ENCODE data around the gene BMP2K.
A peak's percentile ranks its signal among the peaks of the same experiment; 100 is the strongest.
"Not testable (repeated sequence)": the region's sequence is repeated elsewhere in the genome, so short reads cannot be mapped to it uniquely, and the experiment has no call there.

BMP2K gene

DNA sequence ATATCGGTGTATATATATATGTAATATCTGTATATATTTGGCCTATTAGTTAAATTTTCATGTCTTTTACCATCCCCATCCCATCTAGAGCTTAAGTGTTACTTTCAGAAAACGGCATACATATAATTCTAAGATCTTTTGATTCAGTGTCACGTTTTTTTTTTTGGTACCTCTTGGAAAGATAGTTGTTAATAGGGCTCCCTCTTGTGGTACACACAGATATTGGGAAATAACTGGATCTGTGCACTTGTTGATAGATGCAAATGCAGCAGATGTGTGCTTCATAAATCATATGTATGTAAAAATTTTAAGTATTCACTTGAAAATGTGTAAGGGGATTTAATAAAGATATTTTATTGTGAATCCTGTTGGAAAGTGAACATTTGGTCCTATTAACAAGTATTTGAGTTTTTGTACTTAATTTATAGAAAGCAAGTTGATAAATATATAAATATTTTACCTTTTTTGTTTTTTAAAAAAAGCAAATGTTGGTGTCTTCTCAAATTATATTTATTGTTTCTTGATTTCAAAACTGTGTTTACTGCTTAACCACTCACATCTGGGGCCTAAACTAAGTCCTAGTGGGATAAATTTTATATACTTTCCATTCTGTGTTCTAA, 88.4 kb downstream of the BMP2K start:
- peak; percentile 27 for DNase-seq

DNA sequence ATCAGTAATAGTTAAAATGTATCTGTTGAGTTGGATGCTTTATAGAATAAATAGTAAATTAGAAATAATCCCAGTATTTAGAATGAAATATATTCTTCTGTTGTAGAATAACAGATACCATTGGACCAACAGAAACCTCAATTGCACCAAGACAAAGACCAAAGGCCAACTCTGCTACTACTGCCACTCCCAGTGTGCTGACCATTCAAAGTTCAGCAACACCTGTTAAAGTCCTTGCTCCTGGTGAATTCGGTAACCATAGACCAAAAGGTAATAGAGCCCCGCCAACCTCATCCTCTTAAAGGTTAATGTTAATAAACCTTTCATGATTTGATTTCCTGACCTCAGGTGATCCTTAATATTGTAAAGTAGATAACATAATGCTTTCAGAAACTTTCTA, 89.3 kb downstream of the BMP2K start:
- DNase-seq: no peak

DNA sequence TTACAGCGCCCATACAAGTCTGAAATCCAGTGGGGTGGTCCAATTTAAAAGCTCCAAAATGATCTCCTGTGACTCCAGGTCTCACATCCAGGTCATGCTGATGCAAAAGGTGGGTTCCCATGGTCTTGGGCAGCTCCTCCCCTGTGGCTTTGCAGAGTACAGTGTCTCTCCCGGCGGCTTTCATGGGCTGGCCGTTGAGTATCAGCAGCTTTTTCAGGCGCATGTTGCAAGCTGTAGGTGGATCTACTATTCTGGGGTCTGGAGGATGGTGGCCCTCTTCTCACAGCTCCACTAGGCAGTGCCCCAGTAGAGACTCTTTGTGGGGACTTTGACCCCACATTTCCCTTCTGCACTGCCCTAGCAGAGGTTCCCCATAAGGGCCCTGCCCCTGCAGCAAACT, 92.6 kb downstream of the BMP2K start:
- not testable (repeated sequence) for DNase-seq

DNA sequence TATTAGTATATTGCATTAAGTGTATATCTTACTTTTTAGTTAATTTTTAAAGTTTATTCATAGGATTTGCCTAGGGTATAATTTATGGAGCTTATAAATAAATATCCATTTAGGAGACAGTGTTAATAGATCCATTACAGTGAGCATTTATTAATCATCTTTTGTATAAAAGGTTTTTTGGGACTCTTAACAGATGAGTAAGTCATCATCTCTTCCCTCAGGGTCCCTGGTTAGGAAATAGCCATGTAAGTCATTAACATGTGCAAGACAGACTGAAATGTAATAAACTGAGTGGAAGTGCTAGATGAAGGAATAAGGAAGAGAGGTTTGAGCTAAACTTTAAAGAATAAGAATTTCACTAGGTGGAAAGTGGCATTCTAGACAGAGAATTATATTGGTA, 93.9 kb downstream of the BMP2K start:
- no peak for DNase-seq

DNA sequence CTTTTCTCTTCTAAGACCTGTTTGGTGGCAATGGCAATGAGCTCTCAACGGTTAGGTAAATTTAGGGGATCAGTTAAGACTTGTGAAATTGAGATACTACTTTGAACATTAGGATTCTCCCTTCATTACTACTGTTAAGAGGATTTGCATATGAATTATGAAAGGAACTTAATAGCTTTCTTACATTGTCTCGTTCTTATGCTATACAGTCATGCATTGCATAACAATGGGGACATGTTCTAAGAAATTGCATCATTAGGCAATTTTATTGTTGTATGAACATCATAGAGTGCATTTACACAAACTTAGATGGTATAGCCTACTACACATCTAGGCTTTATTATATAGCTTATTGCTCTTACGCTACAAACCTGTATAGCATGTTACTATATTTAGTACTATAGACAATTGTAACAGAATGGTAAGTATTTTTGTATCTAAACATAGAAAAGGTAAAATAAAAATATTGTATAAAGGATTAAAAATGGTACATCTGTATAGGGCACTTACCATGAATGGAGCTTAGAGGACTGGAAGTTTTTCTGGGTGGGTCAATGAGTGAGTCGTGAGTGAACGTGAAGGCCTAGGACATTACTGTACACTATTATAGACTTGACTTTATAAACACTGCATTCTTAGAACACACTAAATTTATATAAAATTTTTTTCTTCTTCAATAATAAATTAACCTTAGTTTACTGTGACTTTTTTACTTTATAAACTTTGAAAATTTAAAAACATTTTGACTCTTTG, 100.6 kb downstream of the BMP2K start:
- no peak for DNase-seq

DNA sequence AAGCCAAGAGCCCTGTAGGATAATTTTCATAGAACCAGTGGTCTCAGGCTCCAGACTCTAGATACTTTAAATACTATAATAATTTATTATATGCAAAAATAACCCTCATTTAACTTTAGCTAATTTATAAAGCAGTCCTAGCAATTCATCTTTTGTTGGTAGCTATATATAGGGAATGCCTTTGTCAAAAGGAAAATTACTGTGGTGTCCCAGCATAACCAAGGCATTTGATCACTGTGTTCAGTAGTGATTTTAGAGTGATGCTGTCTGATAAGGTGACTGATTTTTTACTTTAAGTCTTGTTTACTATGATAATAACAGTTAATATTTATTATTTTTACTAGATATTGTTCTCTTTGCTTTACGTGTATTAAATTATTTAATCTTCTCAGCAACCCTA, 101.9 kb downstream of the BMP2K start:
- DNase-seq: no peak

DNA sequence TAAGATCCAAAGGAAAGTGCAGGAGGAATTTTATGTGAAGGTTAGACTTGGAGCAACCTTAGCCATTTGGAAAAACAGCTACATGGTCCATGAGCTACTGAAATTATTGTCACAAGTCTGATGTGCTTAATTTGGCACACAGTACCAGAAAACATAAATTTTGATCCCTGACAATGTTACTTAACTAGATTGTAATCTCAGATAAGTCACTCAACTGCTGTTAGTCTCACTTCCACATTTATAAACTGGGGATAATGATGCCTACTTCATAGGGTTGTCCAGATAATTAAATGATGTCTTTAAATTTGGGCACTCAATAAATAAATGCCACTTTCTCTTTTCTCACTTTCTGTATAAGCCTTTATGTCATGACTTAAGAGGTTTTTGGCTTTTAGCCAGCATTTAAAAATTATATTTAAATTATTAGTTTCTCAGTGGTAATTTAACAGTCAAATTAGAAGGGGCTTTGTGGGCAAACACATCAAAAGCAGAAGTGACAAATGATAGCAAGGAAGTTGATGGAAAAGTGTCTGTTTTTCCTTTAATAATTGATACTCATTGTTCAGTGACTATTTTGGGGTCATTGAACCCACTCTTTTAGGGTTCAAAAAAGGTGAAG, 104.8 kb downstream of the BMP2K start:
- DNase-seq: no peak

DNA sequence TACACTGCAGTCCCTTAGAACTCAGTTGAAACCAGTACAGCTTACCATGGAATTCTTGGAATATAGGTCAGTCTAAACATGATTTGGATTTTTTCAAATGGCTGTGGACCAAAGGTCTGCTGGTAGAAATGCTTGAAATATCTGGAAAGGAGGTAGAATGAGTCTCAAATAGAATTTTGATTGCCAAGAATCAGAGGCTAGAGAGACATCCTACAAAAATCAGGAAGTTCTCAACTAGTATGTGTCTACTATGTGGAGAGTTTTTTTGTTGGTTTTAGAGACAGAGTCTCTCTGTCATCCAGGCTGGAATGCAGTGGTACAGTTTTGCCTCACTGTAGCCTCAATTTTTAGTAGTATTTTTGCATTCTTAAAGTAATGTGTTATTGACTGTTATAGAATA, 109.4 kb downstream of the BMP2K start:
- no peak for DNase-seq

DNA sequence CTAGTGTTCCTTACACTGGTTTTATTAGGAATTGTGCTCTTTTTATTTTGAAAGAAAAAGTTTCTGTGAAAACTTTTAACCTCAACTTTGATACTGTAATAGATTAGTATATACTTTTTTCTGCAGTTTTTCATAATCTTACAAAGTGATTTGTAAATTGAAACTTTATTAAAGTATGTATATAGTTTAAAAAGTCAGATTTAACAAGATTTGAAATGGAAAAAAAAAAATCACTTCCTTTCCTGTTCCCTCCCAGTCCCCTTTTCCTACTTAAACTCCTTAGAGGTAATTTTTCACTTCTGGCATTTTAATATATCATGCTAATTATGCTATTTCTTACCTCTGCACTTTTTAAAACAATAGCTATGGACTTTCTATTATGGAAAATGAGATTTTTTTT, 113.8 kb downstream of the BMP2K start:
- DNase-seq: no peak

DNA sequence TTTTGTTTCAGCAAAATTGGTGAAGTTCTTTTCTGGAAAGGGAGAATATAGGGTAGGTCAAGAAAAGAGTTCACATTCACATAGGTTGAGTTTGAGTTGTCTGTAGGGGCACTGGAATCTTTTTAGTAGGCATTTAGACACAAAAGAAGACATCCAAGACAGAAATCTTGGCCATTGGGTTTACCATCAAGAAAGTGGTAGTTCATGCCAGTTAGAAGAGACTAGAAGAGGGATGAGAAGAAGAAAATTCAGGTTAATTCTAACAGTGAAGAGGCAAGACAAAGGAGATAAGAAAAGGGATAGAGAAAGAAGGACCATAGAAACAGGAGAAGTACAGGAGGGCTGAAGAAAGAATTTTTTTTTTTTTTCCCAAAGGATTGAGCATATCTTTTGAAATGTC, 123.2 kb downstream of the BMP2K start:
- no peak for DNase-seq

DNA sequence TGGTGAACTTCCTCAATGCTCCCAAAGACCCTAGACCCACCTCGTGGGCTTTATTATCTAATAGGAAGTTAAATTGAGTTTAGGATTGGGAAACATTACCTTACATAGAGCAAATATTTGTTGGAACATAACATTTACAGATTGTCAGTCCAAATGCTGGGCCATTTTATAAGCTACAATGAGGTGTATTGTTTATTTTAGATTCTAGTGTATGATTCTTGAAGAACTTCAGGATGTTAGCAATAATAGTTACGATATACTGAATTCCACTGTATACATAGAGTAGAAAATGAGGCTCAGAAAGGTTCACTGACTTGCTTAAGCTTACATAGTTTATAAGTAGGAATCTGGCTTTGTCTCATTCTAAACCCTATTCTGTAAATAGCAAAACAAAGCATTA, 125.7 kb downstream of the BMP2K start:
- no peak for DNase-seq

DNA sequence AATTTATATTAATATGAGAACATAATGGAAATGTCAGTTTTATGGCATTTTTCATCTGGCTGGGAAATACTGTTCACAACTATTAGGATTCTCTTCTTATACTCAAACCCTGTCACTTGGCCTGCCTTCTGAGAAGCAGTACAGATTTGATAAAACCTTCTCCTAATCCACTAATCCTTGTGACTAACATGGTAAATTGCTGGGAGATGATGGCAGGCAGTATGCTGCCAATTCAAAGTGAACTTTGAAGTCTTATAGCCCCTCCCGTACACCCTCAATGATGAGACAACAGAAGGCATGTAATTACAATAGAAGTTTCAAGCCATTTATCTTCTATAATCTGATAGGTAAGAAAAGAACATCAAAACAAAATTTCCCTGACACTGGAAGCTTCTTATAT, 126.1 kb downstream of the BMP2K start:
- DNase-seq: no peak

DNA sequence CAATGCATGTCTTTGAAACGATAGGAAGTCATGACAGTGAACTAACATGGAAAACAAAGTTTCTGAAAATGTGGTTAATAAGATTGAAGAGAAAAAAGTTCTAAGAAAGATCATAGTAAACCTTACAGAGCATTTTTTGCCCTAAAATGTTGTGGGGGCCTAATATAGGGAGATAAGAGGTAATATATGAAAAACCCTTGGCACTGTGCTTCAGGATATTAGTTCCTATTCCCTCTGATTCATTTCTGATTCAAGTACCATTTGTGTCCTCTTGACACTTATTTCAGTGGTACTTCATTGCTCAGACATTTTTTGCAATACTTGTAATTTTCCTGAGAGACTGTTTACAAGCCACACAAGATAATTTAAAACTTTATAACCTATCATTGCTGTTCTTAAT, 128.0 kb downstream of the BMP2K start:
- no peak for DNase-seq

DNA sequence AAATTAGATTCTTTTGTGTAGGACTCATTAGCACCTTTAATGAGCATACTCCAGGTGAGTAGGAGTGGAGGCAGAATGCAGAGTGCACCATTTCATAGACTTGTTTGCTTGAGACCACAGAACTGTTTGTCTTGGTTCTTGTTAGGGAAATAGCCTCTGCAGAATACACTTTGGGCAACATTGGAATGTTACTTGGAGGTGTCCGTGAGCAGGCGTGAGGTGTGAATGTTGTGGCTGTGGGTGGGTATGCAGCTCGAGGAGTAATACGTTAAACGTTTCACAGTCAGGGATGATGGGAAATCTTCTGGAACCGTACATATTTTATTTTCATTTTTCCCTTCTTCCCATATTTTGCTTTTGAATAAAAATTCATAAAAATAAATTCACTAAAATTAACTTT, 131.5 kb downstream of the BMP2K start:
- no peak for DNase-seq

DNA sequence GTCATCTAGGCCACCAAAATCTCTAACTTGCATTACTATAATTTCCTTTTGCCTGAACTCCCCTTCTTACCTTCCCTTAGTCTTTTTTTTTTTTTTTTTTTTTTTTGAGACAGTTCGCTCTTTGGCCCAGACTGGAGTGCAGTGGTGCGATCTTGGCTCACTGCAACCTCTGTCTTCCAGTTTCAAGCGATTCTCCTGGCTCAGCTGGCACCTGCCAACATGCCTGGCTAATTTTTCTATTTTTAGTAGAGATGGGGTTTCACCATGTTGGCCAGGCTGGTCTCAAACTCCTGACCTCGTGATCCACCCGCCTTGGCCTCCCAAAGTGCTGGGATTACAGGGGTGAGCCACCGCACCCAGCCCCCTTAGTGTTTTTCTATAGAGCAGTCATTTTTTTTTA, 132.8 kb downstream of the BMP2K start:
- DNase-seq: not testable (repeated sequence)

DNA sequence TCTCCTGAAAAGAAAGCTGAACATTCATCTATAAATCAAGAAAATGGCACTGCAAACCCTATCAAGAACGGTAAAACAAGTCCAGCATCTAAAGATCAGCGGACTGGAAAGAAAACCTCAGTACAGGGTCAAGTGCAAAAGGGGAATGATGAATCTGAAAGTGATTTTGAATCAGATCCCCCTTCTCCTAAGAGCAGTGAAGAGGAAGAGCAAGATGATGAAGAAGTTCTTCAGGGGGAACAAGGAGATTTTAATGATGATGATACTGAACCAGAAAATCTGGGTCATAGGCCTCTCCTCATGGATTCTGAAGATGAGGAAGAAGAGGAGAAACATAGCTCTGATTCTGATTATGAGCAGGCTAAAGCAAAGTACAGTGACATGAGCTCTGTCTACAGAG, 134.5 kb downstream of the BMP2K start:
- no peak for DNase-seq

DNA sequence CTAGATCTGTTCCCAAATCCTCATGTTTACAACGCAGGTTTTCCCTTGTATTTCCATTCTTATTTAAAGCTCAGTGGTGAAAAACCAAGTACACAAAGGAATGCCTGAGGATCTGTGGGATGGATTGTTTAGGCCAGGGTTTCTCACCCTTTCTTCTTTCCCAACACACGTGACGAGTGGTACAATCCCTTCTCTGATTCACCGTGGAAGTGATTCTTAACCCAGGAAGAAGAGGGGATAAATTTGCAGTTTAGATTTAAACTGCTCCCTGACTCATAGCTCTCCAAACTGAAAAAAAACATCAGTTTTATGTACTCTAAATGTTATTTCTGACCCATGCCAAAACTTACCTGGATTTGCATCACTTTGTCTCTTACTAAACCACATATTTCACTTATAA, 146.1 kb downstream of the BMP2K start:
- no peak for DNase-seq

DNA sequence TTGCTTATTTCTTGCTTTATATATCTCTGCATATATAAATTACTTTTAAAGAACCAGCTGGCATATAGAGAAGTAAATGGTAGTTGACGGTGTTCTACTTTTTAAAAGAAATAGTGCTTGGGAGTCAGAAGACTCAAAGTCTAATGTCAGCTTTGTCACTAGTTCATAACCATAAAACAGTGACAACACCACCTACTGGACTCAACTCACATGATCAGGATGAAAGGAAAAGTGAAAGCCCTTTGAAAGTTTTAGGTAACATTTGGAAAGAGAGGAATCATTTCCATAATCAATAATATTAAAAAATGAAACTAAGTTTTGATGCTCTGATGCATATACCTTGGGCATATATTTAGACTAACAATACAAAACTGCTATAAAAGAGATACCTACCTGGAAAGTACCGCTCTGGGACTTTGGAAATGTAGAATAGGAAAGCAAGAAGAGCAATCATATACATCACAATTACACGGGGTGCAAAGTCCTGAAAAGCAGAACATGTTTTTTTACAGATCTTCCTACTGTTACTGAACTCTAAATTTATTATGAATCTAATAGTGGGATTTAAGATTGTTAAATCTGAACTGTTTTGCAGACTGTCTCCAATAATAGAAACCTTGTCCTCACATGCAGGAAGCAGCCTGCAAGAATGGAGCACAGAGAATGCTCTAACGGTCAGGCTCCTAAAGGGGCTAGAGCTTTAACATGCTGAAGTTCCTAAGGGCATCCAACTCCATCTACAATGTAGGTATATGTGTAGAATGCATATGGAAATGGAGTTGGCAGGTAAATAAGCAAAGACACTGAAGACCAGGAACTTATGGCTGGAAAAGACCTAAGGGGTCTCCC, 147.5 kb downstream of the BMP2K start:
- DNase-seq: no peak

DNA sequence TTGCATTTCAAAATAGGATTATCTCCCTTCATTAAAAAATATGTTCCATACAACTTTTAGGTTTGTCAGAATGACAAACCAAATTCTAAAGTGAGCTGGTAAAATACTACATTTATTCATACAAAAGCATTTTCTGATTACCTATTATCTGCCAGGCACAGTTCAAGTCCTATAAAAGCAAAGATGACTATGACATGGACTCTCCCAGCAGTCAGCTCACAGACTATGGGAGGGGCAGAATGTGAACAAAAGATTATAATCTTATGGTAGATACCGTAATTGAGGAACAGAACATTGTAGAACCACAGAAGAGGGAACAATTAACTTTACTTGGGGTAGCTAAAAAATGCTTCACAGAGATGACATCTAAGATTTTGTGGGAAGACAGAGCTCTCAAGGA, 150.7 kb downstream of the BMP2K start:
- no peak for DNase-seq

DNA sequence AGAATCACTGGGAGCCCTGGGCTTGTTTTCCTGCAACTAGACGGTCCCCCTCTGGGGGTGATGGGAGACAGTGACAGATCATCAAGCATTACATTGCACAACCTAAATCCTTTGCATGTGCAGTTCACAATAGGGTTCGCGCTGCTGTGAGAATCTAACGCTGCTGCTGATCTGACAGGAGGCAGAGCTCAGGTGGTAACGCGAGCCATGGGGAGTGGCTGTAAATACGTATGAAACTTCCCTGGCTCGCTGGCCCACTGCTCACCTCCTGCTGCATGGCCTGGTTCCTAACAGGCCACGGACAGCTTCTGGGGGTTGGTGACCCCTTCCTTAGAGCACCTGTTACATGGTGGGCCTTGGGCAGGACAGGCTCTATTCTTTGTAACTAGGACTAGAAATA, 152.7 kb downstream of the BMP2K start:
- no peak for DNase-seq

DNA sequence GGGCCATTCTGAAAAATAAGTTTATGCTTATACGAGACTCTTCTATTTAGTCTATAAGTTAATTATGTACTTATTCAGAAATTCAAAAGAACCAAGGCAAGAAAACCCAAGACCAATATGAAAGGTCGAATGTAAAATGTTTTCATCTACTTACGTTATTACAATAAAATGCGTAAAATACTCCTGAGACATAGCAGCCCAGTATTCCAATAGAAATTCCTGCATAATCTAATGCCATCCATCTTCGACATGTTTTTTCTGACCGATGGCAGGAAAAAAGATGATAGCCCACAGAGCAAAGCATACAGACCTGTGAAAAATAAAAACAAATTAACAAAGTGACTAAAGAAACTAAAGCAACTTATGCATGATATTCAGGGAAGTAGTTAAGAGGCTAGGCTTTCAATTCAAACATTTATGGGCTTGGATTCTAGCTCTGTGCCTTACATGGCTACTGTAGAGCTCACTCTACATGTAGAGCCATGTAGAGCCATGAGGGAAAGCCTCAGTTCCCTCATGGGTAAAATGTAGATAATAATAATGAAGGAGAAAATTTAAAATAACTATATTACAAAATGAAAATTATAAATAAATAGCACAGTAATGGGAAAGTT, 154.0 kb downstream of the BMP2K start:
- no peak for DNase-seq

DNA sequence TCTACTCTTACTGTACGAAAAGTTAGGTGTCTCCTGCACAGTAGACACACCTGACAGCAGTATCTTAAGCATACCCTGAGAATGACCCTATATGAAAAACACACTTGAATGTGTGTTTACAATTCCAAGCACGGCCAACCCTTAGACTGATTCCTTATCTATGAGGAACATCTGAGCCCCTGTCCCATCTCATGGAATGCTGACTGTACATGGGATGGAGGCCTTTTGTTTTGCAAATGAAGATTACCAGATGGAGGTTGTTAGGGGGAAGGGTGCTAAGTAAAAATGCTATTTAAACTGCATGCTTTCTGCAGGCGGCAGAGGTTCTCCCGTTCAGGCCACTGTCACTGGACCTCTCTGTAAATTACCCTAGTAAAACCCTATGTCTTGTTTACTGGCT, 160.8 kb downstream of the BMP2K start:
- no peak for DNase-seq

DNA sequence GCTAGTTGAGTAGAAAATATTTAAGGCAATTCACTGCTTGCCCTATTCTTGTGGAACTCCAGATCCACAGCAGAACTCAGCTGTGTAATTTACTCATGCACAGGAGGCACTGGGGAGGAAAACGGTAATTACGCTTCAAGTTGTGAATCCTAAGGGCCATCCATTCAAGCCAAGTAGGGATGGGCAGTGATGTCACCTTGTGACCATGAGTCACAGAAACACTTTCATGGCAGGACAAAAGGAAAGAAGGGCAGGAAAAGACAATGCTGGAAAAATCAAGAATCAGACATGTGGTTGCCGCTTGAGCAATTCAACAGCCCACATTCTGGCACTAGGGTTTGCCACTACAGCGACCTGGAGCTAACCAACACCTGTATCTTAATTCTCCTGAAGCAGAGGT, 161.7 kb downstream of the BMP2K start:
- DNase-seq: no peak
